ENCODE results near the gene COL4A1.

COL4A1 gene

GRCh38 chr13:110272227-110272626 is 34.7 kb downstream of the COL4A1 start:
- Histone ChIP-seq H3K9me3 (ENCODE audit: insufficient read depth, low read depth, low read length) (no peaks in the 10 kb centered on the region), H3K27me3 (ENCODE audit: insufficient read depth, low read length, poor library complexity, severe bottlenecking) (no peaks in the 10 kb centered on the region), H2AFZ (ENCODE audit: low read length) (no peak overlapping the region), H3K9me2 (replicated peaks; ENCODE audit: low read depth, low read length) (no peaks in the 10 kb centered on the region), H3K4me2 (ENCODE audit: low read depth, low read length, poor library complexity, severe bottlenecking) (no peak overlapping the region), H3K4me3 (ENCODE audit: low read length, poor library complexity, severe bottlenecking) (no peak overlapping the region), H3K36me3 (ENCODE audit: insufficient read depth, low read length) (no peaks in the 10 kb centered on the region), H3K4me1 (ENCODE audit: insufficient read depth, low read length, poor library complexity, severe bottlenecking) (no peaks in the 10 kb centered on the region), H3K79me2 (ENCODE audit: insufficient read depth, low read length) (no peaks in the 10 kb centered on the region), H3F3A (ENCODE audit: low read depth) (no peaks in the 10 kb centered on the region), H3K9ac (ENCODE audit: low read depth, low read length, poor library complexity, severe bottlenecking) (no peak overlapping the region), H4K20me1 (ENCODE audit: insufficient read depth, low read length, poor library complexity, severe bottlenecking) (no peaks in the 10 kb centered on the region)
- TF ChIP-seq EZH2phosphoT487 (IDR thresholded peaks at IDR 0.05; ENCODE audit: borderline replicate concordance) (no peak), CTCF (conservative IDR thresholded peaks at IDR 0.05; ENCODE audit: low read length) (no peak)

- Histone ChIP-seq H2AFZ (ENCODE audit: low read length) (no peak overlapping the region), H3K9me2 (replicated peaks; ENCODE audit: low read depth, low read length) (no peaks in the 10 kb centered on the region), H3K9ac (ENCODE audit: low read depth, low read length, poor library complexity, severe bottlenecking) (no peak overlapping the region), H3K27me3 (ENCODE audit: insufficient read depth, low read length, poor library complexity, severe bottlenecking) (no peaks in the 10 kb centered on the region), H3K36me3 (ENCODE audit: insufficient read depth, low read length) (no peaks in the 10 kb centered on the region), H3F3A (ENCODE audit: low read depth) (no peaks in the 10 kb centered on the region), H3K4me2 (ENCODE audit: low read depth, low read length, poor library complexity, severe bottlenecking) (no peak overlapping the region), H3K4me1 (ENCODE audit: insufficient read depth, low read length, poor library complexity, severe bottlenecking) (no peaks in the 10 kb centered on the region), H4K20me1 (ENCODE audit: insufficient read depth, low read length, poor library complexity, severe bottlenecking) (no peaks in the 10 kb centered on the region), H3K9me3 (ENCODE audit: insufficient read depth, low read depth, low read length) (no peaks in the 10 kb centered on the region), H3K79me2 (ENCODE audit: insufficient read depth, low read length) (no peaks in the 10 kb centered on the region), H3K4me3 (ENCODE audit: low read length, poor library complexity, severe bottlenecking) (no peak overlapping the region)
- TF ChIP-seq CTCF (conservative IDR thresholded peaks at IDR 0.05; ENCODE audit: low read length) (no peak), EZH2phosphoT487 (IDR thresholded peaks at IDR 0.05; ENCODE audit: borderline replicate concordance) (no peak)
Measured at GRCh38 chr13:110271313-110271712, 35.6 kb downstream of the COL4A1 start.

- Histone ChIP-seq H4K20me1 (ENCODE audit: insufficient read depth, low read length, poor library complexity, severe bottlenecking) (no peaks in the 10 kb centered on the region), H3K9me2 (replicated peaks; ENCODE audit: low read depth, low read length) (no peaks in the 10 kb centered on the region), H3K4me3 (ENCODE audit: low read length, poor library complexity, severe bottlenecking) (no peak overlapping the region), H3K27me3 (ENCODE audit: insufficient read depth, low read length, poor library complexity, severe bottlenecking) (no peaks in the 10 kb centered on the region), H3K9ac (ENCODE audit: low read depth, low read length, poor library complexity, severe bottlenecking) (no peak overlapping the region), H3K36me3 (ENCODE audit: insufficient read depth, low read length) (no peaks in the 10 kb centered on the region), H2AFZ (ENCODE audit: low read length) (no peak overlapping the region), H3K4me2 (ENCODE audit: low read depth, low read length, poor library complexity, severe bottlenecking) (no peak overlapping the region), H3K4me1 (ENCODE audit: insufficient read depth, low read length, poor library complexity, severe bottlenecking) (no peaks in the 10 kb centered on the region), H3K9me3 (ENCODE audit: insufficient read depth, low read depth, low read length) (no peaks in the 10 kb centered on the region), H3K79me2 (ENCODE audit: insufficient read depth, low read length) (no peaks in the 10 kb centered on the region), H3F3A (ENCODE audit: low read depth) (no peaks in the 10 kb centered on the region)
- TF ChIP-seq CTCF (conservative IDR thresholded peaks at IDR 0.05; ENCODE audit: low read length): no peak
- no peak for TF ChIP-seq EZH2phosphoT487 (IDR thresholded peaks at IDR 0.05; ENCODE audit: borderline replicate concordance)
Measured at GRCh38 chr13:110270507-110270906, 36.5 kb downstream of the COL4A1 start.

All from Loucy (cell line).